NK-92 (cell line): Measurements from ENCODE around the gene DYDC2.

Experiments
- DNase-seq: peaks from one replicate; lab custom pipeline; 2025; ENCODE audit not compliant: unreplicated experiment; lab: John Stamatoyannopoulos, UW

Gene DYDC2

DNA sequence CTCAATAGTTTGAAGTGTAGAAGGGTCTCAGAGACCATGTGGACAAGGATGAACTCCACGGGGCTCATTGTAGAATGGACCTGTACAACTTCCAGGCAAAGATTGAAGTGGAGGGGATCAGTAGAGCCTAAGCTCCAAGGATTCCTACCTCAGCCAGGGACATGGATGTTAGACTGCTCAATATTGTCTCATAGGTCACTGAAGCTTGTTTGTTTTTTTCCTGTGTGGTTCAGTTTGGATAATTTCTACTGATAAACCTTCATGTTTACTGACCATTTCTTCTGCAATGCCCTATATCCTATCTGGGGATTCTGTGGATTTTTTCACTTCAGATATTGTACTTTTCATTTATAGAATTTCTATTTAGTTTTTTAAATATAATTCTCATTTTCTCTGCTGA lies 8.9 kb downstream of the DYDC2 start:
- DNase-seq, result no peak

DNA sequence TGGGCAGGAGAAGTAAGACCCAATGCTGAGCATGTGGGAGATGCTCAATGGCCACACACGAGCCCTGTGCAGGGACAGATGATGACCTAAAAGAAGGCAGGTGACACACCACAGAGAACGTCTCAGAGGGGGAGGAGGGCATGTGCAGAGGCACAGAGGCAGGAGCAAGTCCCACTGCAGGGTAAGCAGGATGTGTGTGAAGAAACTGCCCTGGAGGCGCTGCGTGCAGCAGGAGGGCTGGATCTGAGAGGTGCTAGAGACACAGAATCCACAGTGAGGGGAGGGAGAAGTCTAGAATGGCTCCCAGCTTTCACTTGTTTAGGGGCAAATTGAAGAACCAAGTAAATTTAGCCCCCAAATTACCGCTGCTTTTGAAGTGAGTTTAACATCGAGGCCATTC lies 14.9 kb downstream of the DYDC2 start:
- DNase-seq, result no peak

DNA sequence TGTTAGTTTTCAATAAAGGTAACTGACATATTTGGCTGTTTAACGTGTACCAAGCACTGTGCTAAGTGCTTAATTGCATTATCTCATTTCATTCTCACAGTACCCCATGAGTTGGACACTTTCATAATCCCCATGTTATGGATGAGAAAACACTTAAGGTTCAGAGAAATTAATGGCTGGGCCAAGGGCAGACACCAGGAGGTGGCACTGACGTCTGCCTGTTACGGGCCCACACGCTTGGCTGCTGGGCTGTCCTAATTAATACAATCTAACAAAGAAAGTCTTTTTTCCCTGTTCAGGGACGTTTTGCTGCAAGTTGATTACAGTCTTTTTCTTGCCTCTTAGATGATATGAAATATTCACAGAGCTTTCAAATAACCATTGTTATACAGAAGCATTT lies 16.1 kb downstream of the DYDC2 start:
- DNase-seq, result no peak

DNA sequence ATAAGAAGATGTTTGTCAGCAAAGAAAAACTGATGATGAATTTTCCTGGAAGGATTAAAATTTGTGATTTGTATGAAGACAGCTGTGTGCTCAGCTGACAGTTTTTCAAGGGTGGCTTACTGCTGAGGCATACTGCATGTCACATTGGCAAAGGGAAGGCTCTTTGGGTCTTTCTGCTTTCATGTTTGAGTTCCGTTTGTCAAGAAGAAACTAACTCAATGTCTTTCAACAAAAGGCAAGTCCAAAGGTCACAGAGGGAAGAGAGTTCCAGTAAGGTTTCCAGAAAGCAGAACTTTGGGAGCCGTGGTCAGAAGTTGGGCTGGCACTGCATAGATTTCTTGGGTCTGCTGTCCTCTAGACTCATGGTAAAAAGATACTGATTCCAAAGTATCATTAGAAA lies 16.9 kb downstream of the DYDC2 start:
- no peak for DNase-seq

DNA sequence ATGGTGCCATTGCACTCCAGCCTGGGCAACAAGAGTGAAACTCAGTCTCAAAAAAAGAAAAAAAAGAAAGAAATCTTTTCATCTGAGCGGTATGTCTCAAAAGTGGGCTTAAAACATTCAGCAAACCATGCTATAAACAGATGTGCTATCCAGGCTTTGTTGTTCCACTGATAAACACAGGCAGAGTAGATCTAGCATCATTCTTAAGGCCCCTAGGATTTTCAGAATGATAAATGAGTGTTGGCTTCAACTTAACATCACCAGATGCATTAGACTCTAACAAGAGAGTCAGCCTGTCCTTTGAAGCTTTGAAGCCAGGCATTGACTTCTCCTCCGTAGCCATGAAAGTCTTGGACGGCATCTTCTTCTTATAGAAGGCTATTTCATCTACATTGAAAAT lies 23.1 kb downstream of the DYDC2 start:
- no peak for DNase-seq

DNA sequence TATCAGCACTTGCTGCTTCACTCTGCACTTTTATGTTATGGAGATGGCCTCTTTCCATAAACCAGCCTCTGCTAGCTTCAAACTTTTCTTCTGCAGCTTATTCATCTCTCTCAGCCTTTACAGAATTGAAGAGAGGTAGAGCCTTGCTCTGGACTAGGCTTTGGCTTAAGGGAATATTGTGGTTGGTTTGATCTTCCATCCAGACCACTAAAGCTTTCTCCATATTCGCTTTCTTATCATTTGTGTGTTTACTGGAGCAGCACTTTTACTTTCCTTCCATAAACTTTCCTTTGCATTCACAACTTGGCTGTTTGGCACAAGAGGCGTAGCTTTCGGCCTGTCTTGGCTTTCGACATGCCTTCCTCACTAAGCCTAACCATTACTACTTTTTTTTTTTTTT lies 23.6 kb downstream of the DYDC2 start:
- DNase-seq, result no peak

DNA sequence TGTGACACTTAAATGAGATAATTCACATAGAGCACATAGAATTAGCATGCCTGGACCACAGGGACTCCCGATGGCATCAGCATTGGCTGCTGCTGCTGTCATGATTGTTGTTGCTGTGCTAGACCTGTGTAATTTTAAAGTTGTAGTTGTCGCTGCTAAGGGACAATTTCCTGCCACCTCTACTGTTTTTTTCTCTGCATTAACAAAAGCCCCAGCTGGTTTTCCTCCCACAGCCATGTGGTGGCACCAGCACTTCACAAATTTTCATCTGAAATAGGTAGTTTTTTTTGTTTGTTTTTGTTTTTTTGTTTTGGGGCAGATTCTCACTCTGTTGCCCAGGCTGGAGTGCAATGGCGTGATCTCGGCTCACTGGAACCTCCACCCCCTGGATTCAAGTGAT lies 26.4 kb downstream of the DYDC2 start:
- no peak for DNase-seq

DNA sequence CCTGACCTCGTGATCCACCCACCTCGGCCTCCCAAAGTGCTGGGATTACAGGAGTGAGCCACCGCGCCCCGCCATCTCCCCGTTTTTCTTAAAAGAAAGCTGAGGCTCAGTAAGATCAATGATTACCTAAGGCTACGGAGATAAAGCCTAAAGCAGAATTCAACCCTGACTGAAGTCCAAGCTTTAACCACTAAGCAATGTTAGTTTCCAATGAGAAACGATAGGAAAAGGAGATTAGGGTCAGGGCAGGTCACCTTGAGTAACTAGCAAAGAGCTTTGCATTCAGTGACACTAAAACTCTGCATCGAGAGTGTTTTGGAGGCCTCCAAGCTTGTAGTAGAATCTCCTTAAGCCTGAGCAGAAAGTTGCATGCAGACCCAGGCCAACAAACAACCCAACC lies 34.2 kb downstream of the DYDC2 start:
- no peak for DNase-seq

DNA sequence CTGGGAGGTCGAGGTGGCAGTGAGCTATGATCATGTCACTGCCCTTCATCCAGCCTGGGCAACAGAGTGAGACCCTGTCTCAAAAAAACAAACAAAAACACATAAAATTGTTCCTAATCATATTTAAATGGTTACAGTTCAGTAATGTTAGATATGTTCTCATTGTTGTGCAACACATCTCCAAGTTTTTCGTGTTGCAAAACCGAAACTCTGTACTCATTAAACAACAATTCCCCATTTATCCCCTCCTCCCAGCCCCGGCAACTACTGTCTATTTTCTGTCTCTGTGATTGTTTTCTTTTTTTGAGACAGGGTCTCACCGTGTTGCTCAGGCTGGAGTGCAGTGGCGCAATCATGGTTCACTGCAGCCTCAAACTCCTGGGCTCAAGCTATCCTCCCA lies 35.7 kb downstream of the DYDC2 start:
- no peak for DNase-seq

DNA sequence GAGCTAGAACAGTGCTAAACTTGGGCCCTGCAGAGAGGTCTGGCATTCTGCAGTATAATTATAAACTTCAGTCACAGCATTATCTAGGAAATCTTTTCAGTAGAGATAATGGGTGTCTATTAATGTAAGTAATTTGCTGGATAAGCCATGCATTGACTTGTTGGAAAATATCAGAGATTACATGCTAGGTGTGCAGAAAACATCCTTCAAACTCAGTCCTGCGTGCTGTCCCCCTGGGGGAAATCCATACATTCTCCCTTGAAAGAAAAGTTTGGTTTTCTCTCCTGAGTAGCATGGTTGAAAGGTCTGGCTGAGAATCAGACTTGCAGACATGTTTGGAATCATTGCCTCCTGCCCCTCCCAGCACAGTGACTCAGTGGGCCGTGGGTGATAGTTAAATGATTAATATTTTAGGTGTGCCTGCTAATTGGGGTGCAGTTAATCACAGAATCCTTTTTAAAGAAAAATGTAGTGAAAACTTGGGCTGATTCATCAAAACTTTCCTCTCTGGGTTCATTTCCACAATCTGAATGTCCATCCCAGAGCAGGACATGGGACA lies 37.9 kb downstream of the DYDC2 start:
- DNase-seq, result no peak

DNA sequence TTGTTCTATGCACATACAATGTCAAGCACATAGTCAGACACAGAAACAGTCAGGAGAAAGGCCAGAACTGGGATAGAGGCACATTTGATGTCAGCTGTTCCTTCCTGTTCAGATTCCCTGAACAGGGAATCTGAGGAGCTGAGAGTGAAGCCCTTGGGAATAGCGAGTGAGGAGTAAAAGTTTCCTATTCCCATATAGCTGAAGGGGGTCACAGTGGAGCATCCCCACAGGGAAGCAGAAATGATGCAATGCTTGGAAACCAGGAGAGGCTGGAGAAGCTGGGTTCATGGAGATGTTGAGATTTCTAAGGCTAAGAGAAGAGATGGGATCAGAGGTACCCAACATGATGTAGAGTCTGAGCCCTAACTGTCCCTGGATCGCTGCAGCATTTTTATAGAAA lies 40.4 kb downstream of the DYDC2 start:
- DNase-seq, result no peak

DNA sequence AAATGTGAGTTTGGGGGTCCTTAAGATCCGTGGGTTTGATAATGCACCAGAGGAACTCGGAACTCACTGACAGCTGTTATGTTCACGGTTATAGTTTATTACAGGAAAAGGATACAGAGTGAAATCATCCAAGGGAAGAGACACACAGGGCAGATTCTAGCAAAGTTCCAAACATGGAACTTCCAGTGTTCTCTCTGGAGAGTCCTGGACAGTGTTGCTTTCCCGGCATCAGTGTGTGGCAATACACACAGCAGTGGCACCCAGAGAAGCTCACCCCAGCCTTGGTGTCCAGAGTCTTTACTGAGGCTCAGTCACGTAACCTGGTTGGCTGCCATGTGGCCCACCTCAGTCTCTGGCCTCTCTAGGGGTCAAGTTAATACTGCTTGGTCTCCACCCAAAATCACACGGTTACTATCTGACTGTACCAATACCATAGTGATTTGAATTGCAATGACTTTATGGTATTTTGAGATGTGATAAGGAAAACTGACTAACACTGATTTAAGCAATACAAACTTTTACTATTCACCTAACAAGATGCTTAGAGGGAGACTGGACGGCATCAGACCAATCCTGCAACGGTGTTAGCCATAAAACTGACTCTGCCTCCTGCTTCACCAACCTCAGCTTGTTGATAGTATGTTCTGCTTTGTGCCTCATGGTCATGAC lies 43.7 kb downstream of the DYDC2 start:
- no peak for DNase-seq

DNA sequence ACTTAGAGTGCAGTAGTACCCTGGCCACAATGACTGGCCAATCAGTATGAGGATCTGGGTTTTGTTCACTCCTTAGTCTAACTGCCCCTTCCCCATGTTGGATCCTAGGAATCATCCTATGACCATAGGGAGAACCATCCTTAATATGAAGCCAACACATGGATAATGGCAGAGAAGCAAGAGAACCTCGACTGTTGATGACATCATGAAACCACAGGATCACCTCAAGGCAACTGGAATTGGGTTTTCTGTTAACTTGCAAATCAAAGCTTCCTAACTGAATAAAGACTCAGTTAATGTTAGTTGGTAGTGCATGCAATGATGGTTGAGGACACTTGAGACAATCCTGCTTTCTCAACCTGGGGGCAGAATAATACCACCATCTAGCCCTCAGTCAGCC lies 48.5 kb downstream of the DYDC2 start:
- DNase-seq, result no peak

DNA sequence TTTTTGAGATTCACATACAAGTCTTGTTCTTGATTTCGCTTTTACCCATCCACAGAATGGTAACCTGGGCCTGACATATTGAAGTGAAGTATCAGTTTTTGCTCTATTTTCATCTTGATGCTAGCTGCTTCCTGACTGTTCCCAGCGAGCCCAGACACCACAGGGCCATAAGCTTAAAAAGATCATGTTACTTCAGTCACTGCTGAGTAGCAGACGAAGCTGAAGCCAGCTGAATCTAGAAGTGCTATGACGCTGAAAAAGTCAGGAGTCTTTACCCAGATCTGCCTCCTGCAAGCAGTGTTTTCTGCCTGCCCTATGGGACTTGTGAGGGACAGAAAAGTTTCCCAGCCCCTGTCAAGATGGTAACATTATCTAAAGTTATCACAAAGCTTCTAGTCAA lies 49.0 kb downstream of the DYDC2 start:
- no peak for DNase-seq

DNA sequence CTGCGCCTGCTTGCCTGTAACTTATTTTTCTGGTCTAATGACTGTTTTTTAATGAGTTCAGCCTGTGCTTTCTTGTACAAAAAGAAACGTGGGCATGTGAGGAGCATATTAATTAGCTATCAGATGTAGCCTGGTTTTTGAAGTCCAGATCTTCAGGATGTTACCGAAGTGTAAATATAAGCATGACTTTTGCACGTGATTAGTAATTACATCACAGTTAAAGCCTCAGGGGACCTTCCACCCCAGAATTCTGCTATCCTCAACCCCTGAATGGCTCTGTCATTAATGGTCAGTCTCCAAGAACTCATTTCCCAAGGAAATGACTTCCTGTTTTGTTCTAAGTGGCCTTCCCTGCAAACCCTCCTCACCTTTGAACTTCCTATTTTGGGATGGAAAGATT lies 49.6 kb downstream of the DYDC2 start:
- no peak for DNase-seq

DNA sequence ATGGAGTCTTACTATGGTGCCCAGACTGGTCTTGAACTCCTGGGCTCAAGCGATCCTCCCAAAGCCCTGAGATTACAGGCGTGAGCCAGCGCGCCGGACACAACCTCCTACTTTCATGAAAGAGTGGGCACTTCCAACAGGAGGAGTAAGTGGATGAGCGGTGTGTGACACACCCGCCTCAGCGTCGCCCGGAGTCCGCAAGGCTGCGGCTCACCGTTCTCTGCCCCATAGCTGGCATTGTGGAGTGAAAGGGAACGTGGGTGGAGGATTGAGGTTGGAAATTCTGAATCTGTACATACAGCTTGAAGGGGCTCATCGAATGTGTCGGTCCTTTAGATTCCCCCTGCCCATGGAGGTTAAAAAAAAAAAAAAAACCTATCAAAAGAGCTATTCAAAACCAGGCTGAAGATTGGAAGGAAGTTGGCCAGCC lies 51.2 kb downstream of the DYDC2 start:
- DNase-seq, result no peak

DNA sequence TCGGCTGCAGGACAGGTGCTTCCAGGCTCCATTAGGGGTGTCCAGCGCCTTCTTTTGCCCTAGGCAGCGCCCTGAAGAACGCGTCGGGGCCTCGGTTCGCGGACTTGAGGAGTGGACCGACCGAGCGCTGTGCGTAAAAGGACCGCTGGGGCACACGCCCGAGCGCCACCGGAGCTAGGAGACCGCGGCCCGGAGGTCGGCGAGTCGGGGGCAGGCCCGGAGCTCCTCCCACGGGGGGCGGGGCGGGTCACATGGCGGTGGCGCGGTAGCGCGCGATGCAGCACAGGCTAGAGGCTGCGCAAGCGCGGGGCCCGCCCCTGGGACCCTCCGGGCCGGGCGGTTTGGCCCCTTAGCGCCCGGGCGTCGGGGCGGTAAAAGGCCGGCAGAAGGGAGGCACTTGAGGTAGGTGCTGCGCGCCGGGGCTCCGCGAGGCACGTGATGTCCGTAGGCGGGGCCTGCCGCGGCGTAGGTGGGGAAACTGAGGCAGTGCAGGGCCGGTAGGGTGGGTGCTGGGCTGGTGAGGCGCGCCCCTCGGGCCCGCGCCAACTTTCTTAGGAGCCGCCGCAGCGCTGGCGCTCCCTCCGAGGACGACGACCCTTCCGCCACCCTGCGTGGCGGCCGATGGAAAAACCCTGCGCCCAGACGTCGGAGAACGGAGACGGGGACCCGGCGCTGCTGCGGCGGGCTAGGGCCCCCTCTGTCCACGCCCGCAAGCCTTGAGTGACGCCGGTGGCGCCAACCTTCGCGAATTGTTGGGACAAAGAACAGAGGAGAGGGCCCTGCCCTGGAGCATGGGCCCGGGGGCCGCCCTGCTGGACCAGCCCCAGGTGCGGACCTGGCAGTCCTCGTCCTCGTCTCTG lies 51.9 kb downstream of the DYDC2 start, which contains the start of gene PRXL2A:
TSS of gene PRXL2A (plus strand) at position 310 of the 860 bp plus-strand sequence. CDS start 11,917 bp downstream, outside the sequence.
- no peak for DNase-seq

DNA sequence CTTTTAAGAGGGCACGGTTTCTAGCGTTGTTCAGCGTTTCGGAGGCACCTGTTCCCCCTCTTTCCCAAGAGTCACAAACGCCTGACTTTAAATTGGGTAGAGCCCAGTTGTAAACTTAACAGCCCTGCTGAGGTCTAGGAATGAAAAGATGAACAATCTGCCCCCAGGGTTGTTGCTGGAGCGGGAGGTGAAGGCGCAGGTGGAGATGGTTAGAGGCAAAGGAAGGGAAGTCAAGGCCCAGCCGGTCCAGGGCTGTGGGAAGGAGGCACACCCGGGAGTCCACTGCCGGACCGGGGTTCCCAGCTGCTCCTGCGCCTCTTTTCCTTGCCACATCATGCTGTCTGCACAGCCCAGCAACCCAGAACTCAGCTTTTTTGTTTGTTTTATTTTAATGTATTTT lies 52.5 kb downstream of the DYDC2 start:
- DNase-seq, result no peak

DNA sequence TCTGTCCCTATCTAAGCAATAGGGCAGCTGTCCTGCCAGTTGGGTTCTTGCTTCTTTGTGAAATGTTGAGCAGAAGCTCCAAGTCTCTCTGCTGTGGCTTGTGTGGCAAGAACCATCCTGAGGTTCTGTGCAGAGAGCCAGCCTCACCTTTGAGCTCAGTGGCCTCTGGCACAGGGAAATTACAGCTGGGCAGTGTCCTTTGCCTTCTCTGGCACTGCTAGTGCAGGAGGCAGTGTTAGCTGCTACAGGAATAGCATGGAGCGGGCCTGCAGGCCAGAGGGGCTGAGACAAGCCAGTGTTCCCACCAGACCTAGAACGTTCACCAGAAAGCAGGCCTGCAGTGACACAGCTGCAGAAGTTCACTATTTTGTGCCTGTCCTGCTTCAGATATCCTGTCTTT lies 53.5 kb downstream of the DYDC2 start:
- no peak for DNase-seq

DNA sequence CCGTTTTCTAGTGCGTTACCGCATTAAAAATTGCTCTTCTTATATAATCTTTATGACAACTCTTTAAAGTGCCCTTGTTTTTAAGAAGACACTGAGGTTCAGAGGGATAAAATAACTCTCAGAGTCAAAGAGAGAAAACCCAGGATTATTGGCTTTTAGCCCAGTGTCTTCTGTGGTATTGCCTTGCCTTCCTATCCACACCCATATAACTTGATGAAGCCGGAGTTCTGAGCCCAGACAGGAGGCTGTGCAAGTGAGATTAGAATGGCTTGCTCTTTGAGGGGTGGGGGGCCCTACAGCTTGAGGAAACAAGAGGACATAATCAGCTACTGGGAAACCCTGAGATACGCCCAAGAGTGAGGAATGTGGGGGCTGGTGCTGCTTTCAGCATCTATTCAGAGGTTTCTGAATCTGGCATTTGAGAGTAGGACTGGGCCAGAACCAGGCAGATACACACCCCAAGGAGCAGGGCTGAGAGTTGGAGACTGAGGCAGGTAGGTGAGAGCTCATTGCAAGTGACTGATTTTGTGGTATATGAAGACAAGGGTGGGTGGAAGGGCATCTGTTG lies 54.1 kb downstream of the DYDC2 start:
- no peak for DNase-seq

DNA sequence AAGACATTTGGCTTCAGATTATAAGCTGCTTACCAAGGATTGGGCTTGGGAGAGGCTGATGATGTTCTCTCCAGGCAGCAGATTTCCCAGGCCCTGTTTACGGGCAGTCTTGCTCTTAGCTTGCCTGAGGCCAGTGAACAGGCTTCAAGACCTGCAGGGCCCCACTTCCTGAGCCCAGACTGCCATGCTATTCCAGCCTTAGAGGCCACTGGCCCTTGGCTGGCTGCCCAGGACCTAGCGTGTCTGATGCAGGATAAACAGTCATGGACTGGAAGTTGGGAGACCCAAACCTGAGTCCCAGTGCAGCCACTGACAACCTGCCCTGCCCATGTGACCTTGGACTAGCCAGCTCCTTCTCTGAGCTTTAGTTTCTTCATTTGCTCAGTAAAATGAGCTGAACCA lies 54.7 kb downstream of the DYDC2 start:
- no peak for DNase-seq

DNA sequence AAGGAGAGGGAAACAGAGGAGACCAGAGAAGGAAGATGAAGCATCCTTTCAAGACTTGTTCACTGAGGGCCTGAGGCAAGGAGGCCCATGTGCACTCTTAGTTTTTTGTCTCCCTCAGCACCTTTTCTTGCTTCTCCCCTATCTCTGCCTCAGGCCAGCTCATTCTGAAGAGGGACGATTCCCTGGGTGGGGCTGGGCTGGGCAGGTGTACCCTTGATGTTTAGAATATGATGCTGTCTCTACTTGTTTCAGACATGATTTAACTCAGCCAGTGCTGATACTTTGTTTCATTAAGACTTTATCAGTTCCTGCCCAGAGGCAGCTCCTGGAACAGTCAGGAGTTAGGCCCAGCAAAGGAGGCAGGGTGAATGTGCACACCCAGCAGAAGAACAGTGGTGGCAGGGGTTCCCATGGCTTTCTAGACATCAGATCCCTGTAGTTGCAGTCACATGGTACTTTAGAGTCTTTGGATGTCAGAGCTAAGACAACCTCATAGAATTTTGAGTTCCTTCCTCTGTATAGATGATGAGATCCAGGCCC lies 55.2 kb downstream of the DYDC2 start:
- DNase-seq, result no peak
